ENCODE data around the gene HTR4. TPM values are rescaled to one million over a fixed set of nuclear protein-coding genes. Genes with fewer than 3 reads are reported as not detected.

The HTR4 gene
- total RNA-seq, 1 experiment from 2014 or later = not detected

- Histone ChIP-seq H2AFZ (ENCODE audit: low read depth, low read length, poor library complexity, severe bottlenecking) (no peak overlapping the region), H3K27ac (ENCODE audit: low read depth, low read length) (no peak overlapping the region), H3K36me3 (ENCODE audit: control insufficient read depth in 1 of 2, insufficient read depth in 2 of 2, low read length in 2 of 2) (no peaks in the 10 kb centered on the region), H3K9ac (ENCODE audit: low read length) (no peak overlapping the region), H3K4me3 (replicated peaks in 1 of 2; ENCODE audit: low read depth in 1 of 2, low read length in 2 of 2) (no peak overlapping the region), H4K20me1 (ENCODE audit: insufficient read depth) (no peaks in the 10 kb centered on the region), H3K4me1 (ENCODE audit: control insufficient read depth in 1 of 2, insufficient read depth in 2 of 2, low read length in 2 of 2) (no peaks in the 10 kb centered on the region), H3K79me2 (ENCODE audit: insufficient read depth, low read length) (no peaks in the 10 kb centered on the region), H3K9me3 (ENCODE audit: control insufficient read depth in 1 of 2, insufficient read depth in 1 of 2, low read depth in 1 of 2, low read length in 2 of 2) (no peaks in the 10 kb centered on the region), H3K4me2 (ENCODE audit: low read length) (no peak overlapping the region), H3K9me2 (ENCODE audit: insufficient read depth) (no peaks in the 10 kb centered on the region), H3K27me3 (ENCODE audit: insufficient read depth, low read length) (peaks cover 8% of the 10 kb centered on the region; the same call in 1 of the 2 replicates)
- POLR2A ChIA-PET = no interaction called here
- CTCF ChIA-PET = no interaction called here
- intact Hi-C loops (cut with micrococcal nuclease) = no loop called here
- TF ChIP-seq SRF (IDR thresholded peaks at IDR 0.05; ENCODE audit: low read depth) = no peak
- TF ChIP-seq ATF3 (IDR thresholded peaks at IDR 0.05) = no peak
- no peak for TF ChIP-seq SP1 (IDR thresholded peaks at IDR 0.05; ENCODE audit: low read depth)
- no peak for TF ChIP-seq ZNF274 (IDR thresholded peaks at IDR 0.05; ENCODE audit: low read depth, low read length)
- no peak for TF ChIP-seq MAX (IDR thresholded peaks at IDR 0.05)
- no peak for TF ChIP-seq EZH2 (IDR thresholded peaks at IDR 0.05)
- no peak for TF ChIP-seq POLR2AphosphoS5 (IDR thresholded peaks at IDR 0.05; ENCODE audit: low read depth, low read length)
- no peak for TF ChIP-seq JUND (IDR thresholded peaks at IDR 0.05)
- TF ChIP-seq SIN3A (IDR thresholded peaks at IDR 0.05; ENCODE audit: low read depth) = no peak
- no peak for TF ChIP-seq RAD21 (IDR thresholded peaks at IDR 0.05; ENCODE audit: low read depth)
- TF ChIP-seq EZH2phosphoT487 (IDR thresholded peaks at IDR 0.05; ENCODE audit: borderline replicate concordance) = no peak
- no peak for TF ChIP-seq REST (IDR thresholded peaks at IDR 0.05; ENCODE audit: low read depth)
- no peak for TF ChIP-seq CTCF (IDR thresholded peaks at IDR 0.05 in 2 of 3, conservative IDR thresholded peaks at IDR 0.05 in 1 of 3; ENCODE audit: borderline replicate concordance in 1 of 3, insufficient read depth in 1 of 3, low read depth in 2 of 3, low read length in 2 of 3)
- DNase-seq (ENCODE audit: low read depth, low spot score) (no peak), ATAC-seq (no peak)
- RAD21 ChIA-PET (ENCODE audit: low non-redundant PET in 1 of 2, low total read pairs in 2 of 2, uncharacterized antibody in 2 of 2, unreplicated experiment in 2 of 2) = no interaction called here
- BruUV-seq (replicated peaks) = no TSS peak
Observed at GRCh38 chr5:148690945-148691344, 36.6 kb upstream of the HTR4 start.
